ENCODE measurements around the gene IFT20.

DNA sequence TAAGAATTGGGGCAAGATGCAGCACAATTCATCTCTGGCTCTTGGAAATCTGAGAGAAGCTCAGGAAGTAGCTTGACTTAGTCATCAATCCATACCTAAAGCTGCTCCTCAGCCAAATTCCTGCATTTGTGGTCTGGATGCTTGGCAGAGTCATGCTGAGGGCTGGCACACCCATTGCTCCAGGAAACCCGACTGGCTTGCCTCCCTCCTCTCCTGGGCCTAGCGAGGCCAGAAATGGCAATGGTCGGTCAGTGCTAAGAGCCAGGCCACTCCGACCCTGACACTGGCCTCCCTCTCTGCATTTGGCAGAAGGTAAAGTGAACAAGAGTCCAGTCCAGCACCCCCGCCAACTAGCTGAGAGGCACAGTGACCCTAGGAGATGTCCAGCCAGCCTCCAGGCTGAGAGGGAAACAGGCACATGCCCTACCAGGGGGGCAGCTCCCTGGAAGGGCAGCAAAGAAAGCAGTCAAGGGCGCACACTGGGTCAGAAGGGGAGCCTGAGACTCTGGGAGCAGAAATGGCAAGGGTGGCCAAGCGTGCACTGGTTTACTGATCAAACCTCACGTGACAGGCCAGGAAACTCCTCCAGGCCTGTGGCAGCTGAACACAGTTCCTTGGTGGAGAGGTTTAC lies 12.1 kb upstream of the IFT20 start:
- TF ChIP-seq FOXM1 (IDR thresholded peaks at IDR 0.05; ENCODE audit: borderline replicate concordance, low read depth) (no peak), CEBPB (IDR thresholded peaks at IDR 0.05) (no peak), CREB1 (IDR thresholded peaks at IDR 0.05; ENCODE audit: low read depth) (no peak), TAF1 (IDR thresholded peaks at IDR 0.05; ENCODE audit: low read depth) (no peak), EP300 (IDR thresholded peaks at IDR 0.05; ENCODE audit: borderline replicate concordance) (peak; percentile 3; the same call in 1 of the 2 replicates), NFIC (IDR thresholded peaks at IDR 0.05) (peak; percentile 57), TCF12 (IDR thresholded peaks at IDR 0.05; ENCODE audit: low read depth) (no peak), EGR1 (IDR thresholded peaks at IDR 0.05) (no peak), TEAD4 (IDR thresholded peaks at IDR 0.05) (peak; percentile 61)
- TF ChIP-seq, protein P1, sequence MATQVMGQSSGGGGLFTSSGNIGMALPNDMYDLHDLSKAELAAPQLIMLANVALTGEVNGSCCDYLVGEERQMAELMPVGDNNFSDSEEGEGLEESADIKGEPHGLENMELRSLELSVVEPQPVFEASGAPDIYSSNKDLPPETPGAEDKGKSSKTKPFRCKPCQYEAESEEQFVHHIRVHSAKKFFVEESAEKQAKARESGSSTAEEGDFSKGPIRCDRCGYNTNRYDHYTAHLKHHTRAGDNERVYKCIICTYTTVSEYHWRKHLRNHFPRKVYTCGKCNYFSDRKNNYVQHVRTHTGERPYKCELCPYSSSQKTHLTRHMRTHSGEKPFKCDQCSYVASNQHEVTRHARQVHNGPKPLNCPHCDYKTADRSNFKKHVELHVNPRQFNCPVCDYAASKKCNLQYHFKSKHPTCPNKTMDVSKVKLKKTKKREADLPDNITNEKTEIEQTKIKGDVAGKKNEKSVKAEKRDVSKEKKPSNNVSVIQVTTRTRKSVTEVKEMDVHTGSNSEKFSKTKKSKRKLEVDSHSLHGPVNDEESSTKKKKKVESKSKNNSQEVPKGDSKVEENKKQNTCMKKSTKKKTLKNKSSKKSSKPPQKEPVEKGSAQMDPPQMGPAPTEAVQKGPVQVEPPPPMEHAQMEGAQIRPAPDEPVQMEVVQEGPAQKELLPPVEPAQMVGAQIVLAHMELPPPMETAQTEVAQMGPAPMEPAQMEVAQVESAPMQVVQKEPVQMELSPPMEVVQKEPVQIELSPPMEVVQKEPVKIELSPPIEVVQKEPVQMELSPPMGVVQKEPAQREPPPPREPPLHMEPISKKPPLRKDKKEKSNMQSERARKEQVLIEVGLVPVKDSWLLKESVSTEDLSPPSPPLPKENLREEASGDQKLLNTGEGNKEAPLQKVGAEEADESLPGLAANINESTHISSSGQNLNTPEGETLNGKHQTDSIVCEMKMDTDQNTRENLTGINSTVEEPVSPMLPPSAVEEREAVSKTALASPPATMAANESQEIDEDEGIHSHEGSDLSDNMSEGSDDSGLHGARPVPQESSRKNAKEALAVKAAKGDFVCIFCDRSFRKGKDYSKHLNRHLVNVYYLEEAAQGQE (IDR thresholded peaks at IDR 0.05; ENCODE audit: low read depth), result no peak
- TF ChIP-seq, protein P2, sequence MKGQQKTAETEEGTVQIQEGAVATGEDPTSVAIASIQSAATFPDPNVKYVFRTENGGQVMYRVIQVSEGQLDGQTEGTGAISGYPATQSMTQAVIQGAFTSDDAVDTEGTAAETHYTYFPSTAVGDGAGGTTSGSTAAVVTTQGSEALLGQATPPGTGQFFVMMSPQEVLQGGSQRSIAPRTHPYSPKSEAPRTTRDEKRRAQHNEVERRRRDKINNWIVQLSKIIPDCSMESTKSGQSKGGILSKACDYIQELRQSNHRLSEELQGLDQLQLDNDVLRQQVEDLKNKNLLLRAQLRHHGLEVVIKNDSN (IDR thresholded peaks at IDR 0.05), result no peak
- TF ChIP-seq, protein P3, sequence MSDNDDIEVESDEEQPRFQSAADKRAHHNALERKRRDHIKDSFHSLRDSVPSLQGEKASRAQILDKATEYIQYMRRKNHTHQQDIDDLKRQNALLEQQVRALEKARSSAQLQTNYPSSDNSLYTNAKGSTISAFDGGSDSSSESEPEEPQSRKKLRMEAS (IDR thresholded peaks at IDR 0.05), result no peak

Data from Ishikawa (cell line).